Neural crest cell (in vitro differentiated cells): ENCODE measurements around the gene BIRC2. TPM values are rescaled to one million over a fixed set of nuclear protein-coding genes. Genes with fewer than 3 reads are reported as not detected.

ENCODE experiments used
- DNase-seq: peaks from one replicate; pipeline ENCODE4 v3.0.0; 2021; ENCODE audit warnings: low read depth, mixed read lengths, low spot score
- H3K27ac Mint-ChIP-seq: one replicate; pipeline ENCODE4 v1.8.0; 2021; ENCODE audit warnings: mild to moderate bottlenecking, mixed read lengths; ENCODE audit not compliant: unreplicated experiment
- H3K27me3 Mint-ChIP-seq: 2 replicates; pipeline ENCODE4 v1.8.0; 2021; ENCODE audit warnings: low read depth, mild to moderate bottlenecking, mixed read lengths
- H3K36me3 Mint-ChIP-seq: 2 replicates; pipeline ENCODE4 v1.8.0; 2021; ENCODE audit warnings: low read depth, mild to moderate bottlenecking, mixed read lengths
- H3K4me1 Mint-ChIP-seq: 2 replicates; pipeline ENCODE4 v1.8.0; 2021; ENCODE audit warnings: mixed read lengths
- H3K4me3 Mint-ChIP-seq: one replicate; pipeline ENCODE4 v1.8.0; 2021; ENCODE audit warnings: mild to moderate bottlenecking, mixed read lengths
- H3K9me3 Mint-ChIP-seq: 2 replicates; pipeline ENCODE4 v1.8.0; 2021; ENCODE audit warnings: mixed read lengths
- CTCF ChIP-seq: fragments of 200-600 bp; sonication (generic); conservative IDR thresholded peaks from 2 replicates; pipeline ENCODE4 v1.5.0; 2021; ENCODE audit warnings: antibody characterized with exemption, mild to moderate bottlenecking
- total RNA-seq: library from RNA; stranded (reverse); gene quantifications from 2 replicates; pipeline ENCODE4 v1.2.1, GENCODE V29; 2021

The BIRC2 gene
- total RNA-seq, 1 donor from 2014 or later, result 42.6 TPM

GRCh38 chr11:102346456-102346747 lies 612 bp upstream of the BIRC2 start:
- no peaks in the 10 kb centered on the region for H3K27me3 Mint-ChIP-seq

DNA sequence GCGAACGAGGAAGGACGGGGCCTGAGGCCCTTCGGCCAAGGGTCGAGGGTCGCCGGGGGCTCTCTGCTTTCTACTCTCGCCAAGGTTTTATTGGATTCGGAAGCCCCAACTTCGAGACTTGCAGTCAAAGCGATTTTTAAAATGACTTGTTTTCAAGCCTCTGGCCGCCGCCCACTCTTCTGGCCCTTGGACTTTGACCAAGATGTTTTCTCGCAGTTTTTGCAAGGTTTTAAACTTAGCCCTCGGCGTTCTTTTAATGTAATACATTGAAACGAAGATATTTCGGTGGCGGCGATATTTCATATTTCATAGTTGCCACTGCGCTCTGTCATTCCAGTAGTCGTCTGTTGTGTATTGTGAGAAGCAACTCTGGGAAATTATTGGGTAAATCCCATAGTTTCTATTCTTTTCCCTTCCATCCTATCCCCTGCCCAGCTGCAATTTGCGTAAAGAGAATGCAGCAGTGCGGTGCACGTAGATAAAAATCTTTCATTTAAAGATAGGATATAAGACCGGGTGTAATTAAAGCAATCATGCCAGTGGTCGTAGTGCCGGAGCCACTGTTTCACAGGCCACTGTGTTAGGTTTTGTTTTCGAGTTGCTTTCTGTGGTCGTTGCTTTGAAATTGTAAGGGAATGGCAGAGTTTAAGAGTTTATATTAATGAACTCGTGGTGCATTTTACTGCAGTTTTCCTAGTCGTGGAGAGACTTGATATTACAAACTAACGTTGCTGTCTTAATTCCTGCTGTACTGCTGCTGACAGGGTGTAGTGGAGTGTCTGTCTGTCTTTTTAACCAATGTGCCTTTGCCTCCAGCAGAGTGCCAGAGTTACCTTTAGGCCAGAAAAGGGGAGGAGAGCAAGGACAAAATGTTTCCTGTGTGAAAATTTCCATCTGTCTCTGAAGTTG lies 702 bp downstream of the BIRC2 start:
- no peaks in the 10 kb centered on the region for H3K9me3 Mint-ChIP-seq
- H3K4me3 Mint-ChIP-seq, result peak overlapping the region; percentile 91
- TF ChIP-seq CTCF, result no peak
- peaks cover 37% of the 10 kb centered on the region for H3K4me1 Mint-ChIP-seq
- H3K27me3 Mint-ChIP-seq, result no peaks in the 10 kb centered on the region
- peak overlapping the region; percentile 97 for H3K27ac Mint-ChIP-seq
- DNase-seq, result no peak
- H3K36me3 Mint-ChIP-seq, result peaks cover 4% of the 10 kb centered on the region

More at GRCh38 chr11:102346456-102346747, 612 bp upstream of the BIRC2 start:
- Mint-ChIP-seq H3K36me3 (no peaks in the 10 kb centered on the region), H3K4me1 (peaks cover 41% of the 10 kb centered on the region), H3K9me3 (no peaks in the 10 kb centered on the region), H3K27ac (peak overlapping the region; percentile 83), H3K4me3 (peak overlapping the region; percentile 91)
- DNase-seq, result no peak
- no peak for TF ChIP-seq CTCF

- DNase-seq, result no peak
- no peaks in the 10 kb centered on the region for H3K27me3 Mint-ChIP-seq
- H3K4me3 Mint-ChIP-seq, result peak overlapping the region; percentile 6
- H3K4me1 Mint-ChIP-seq, result no peaks in the 10 kb centered on the region
- no peak for TF ChIP-seq CTCF
- peaks cover 20% of the 10 kb centered on the region for H3K9me3 Mint-ChIP-seq
- H3K27ac Mint-ChIP-seq, result no peak overlapping the region
- peaks cover 65% of the 10 kb centered on the region for H3K36me3 Mint-ChIP-seq
These were observed 10.1 kb downstream of the BIRC2 start for GRCh38 chr11:102357116-102357515.

- DNase-seq, result no peak
- Mint-ChIP-seq H3K9me3 (peaks cover 19% of the 10 kb centered on the region), H3K27ac (no peak overlapping the region), H3K27me3 (no peaks in the 10 kb centered on the region), H3K4me3 (no peak overlapping the region), H3K36me3 (peaks cover 57% of the 10 kb centered on the region), H3K4me1 (no peaks in the 10 kb centered on the region)
- no peak for TF ChIP-seq CTCF
These were observed 12.4 kb downstream of the BIRC2 start for GRCh38 chr11:102359372-102359771.

DNA sequence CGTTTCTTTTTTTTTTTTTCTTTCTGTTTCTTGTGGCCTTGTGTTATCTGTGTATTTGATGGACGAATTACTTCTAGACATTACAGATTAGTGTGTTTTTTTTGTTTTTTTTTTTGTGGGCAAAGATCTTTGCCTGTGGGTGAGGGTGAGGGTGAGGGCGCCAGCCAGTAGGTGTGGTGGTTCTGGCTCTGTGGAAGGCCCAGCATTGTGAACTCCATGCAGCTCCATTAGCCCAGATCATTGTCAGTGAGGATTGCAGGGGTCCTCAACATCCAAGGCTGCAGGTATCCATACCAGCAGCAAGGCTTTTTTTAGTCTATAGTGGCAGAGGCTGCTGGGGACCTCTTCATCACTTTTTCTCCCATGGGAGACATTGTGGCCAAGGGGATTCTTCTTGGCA lies 13.7 kb downstream of the BIRC2 start:
- TF ChIP-seq CTCF, result no peak
- Mint-ChIP-seq H3K27me3 (no peaks in the 10 kb centered on the region), H3K27ac (no peak overlapping the region), H3K4me1 (no peaks in the 10 kb centered on the region), H3K36me3 (peaks cover 47% of the 10 kb centered on the region), H3K4me3 (no peak overlapping the region), H3K9me3 (peaks cover 9% of the 10 kb centered on the region)
- no peak for DNase-seq
